Stimulated activated CD8-positive, alpha-beta memory T cell treated with anti-CD3 and anti-CD28 coated beads, Interleukin-7, amount 100 ng/mL, for 4 hours (primary cell): ENCODE measurements around the gene CLEC10A.

Experiments
- DNase-seq, 2 donors: peaks; one replicate each; pipeline ENCODE4 v3.0.0-alpha.2; 2020; ENCODE audit warnings: low read depth in 2 of 2

The CLEC10A gene

GRCh38 chr17:7039832-7040231, 40.2 kb downstream of the CLEC10A start:
- DNase-seq, result no peak

GRCh38 chr17:7038025-7038862, 41.8 kb downstream of the CLEC10A start:
- DNase-seq, result no peak

DNA sequence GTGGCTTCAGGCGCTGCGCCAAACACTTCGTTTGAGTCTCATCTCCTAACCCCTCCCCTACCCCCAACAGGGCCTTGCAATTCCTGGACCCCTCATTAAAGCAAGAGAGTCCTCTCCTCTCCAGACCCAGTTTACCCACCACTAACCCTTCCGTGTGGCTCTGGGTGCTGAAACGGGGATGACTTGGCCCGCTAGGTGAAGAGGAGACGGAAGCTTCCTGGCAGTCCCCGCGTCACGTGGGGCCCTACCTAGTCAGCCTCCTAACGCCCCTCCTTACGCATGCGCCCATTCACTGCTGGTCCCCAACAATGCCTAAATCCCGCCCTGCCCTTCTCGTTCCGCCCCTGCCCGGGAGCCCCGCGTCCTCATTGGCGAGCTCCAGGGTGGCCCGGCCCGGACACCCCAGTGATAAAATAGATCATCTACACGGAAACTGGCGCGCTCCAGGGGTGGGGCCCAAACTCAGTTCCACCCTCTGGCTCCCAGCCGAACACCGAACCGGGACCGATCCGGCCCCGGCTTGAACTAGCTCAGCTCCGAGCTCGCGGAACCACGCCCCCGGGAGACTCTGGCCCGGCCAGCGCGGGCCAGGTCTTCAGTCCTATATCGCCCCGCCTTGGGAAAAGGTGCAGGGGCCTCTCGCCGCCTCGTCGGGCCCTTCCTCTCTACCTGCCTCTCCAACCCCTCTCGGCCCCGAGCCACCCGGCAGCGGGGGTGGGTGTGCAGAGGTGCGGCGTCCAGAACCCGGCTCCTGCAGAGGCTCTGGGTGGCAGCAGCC, 44.3 kb downstream of the CLEC10A start, which contains the start of gene SLC16A13:
Gene SLC16A13, plus strand, starts transcription at position 425 of the 778 bp plus-strand sequence. CDS start 368 bp downstream, outside the sequence.
- peak; percentile 97 to 98 for DNase-seq

DNA sequence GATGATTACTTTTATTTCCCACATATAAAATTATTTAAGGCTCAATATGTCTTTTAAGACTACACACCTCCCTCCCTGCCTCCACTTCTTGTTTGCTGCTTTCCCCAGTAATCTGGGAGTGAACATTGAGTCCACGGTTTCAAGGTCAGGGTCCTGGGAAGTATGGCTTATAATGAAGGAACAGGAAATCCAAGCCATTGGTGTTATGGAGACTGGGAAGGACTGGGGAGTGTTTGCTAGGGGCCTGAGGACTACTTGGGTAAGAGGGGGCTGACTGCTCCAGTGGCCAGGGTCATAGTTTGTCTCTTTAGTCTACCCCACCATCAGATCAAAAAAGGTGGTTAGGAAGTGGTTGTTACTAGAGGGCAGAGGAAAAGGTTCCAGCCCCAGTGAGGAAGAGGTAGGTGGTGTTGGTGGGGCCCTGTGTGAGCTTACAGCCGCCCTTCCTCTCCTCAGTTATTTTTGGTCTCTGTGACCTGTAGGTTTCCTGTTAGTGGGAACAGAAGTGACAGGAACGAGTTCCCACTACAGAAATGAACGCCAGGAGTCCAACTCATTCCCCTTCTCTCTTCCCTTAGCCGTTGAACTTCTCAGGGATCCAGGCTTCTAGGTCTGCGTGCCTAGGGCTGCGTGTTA, 45.0 kb downstream of the CLEC10A start:
- no peak for DNase-seq

DNA sequence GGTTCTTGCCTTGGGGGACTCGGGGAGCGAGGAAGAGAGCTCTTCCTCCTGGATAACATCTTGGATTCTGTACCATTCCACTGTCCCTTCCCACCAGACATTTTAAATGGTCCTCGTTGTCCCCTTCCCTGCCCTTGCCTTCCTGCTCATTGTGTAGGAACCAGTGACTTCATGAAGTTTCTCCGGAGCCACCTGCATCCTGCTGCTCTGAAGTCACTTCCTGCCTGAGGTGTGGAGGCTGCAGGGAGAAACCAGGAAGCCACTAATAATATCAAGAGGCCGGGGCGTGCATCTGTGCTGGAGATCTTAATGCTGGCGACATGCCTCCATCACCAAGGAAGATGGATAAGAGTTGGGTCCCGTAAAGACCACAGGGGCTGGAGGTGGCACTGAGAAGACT, 50.4 kb downstream of the CLEC10A start:
- DNase-seq, result no peak

DNA sequence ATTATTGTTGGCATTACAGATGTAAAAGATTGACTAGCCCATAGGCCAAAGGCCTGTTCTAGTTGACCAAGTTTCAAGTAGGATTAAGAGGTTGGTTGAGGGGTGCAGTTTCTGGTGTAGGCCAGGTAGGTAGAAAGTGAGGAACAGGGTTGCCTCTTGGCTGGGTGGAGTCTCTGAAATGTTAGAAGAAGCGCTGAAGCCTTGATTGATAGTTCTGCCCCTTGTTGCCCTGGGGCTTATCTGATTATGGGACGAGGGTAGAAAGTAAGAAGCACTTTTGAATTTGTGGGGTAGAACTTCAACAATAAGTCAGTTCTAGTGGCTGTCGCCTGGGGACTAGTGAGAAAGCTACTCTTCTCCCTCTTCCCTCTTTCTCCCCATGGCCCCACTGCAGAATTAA, 51.0 kb downstream of the CLEC10A start:
- DNase-seq, result no peak

- DNase-seq, result no peak
Measured at GRCh38 chr17:7027335-7027734, 52.7 kb downstream of the CLEC10A start.

DNA sequence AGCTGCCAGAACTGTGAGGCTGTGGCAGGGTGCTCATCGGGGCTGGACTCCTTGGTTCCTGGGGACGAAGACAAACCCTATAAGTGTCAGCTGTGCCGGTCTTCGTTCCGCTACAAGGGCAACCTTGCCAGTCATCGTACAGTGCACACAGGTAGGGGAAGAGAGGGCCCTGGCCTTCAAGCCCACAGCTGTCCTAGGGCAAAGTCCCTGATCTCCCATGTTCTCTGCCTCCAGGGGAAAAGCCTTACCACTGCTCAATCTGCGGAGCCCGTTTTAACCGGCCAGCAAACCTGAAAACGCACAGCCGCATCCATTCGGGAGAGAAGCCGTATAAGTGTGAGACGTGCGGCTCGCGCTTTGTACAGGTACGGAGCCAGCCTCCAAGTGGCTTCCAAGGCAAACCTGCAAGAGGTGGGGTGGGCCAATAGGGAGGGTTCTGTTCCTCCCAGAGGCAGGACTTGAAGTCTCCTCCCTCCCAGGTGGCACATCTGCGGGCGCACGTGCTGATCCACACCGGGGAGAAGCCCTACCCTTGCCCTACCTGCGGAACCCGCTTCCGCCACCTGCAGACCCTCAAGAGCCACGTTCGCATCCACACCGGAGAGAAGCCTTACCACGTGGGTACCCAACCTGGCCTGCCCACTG, 53.5 kb downstream of the CLEC10A start:
- DNase-seq, result no peak

GRCh38 chr17:7025245-7025644, 54.8 kb downstream of the CLEC10A start:
- DNase-seq, result no peak
